ENCODE measurements around the gene FGFBP3.
A peak's percentile ranks its signal among the peaks of the same experiment; 100 is the strongest.

FGFBP3 gene

DNA sequence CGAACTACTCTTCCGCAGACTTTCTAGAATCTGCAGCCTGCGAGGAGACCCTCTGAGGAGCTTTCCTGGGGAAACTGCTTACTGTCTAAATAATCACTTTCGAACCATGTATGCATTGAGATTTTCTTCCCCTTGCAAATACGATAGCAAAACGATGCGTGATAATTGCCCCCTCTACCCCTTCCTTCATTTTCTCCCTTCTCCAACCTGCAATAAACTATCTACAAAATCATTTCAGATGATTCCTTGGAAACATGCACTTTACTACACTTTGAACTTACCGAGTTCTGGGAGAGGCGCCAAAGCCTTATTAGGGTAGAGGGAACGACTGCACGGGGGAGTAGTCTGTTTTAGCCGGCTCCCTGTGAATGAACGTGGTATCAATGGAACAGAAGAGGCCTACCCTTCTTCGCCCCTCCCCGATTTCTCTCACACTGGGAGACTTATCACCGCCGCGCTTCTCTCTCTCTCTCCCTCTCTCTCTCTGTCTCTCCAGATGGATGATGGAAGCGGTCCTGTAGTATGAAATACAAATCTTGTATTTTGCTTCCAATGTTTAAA is at the start of gene FGFBP3:
TSS of gene FGFBP3 (minus strand) at position 370 of the 561 bp plus-strand sequence. CDS start 517 bp downstream, outside the sequence.
- peak; percentile 53 to 59 for DNase-seq

DNA sequence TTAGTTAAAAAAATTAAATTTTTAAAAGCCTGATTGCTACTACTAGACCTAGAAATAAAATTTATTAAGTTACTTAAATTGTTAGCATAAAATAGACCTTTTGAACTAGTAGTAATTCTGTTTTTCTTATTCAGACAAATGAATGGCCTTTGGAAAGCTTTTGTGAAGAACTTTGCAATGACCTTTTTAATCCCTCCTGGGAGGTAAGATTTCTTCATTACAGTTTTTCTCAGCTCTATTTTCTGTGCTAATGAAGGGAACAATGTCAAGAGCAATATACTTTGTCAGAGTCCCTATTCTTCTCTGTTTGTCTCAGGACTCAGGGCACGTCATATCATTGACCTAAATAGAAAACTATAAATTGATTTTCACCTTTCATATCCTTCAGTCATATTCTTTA is 47.8 kb upstream of the FGFBP3 start:
- no peak for DNase-seq

DNA sequence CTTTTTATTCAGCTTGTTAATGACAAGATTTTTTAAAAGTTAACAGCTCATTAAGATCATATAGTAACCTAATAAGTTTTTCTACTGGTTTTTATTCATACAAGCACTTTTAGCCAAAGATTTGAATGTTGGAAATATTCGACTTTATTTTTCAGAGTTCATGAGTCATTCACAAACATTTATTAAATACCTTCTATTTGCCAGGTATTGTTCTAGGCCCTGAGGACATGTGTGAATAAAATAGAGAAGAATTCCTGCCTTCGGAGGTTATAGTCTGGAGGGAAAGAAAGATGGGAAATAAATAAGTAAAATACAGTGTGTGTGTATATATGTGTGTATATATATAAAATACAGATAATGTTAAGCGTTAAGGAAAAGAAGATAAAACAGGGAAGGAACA is 45.8 kb upstream of the FGFBP3 start:
- no peak for DNase-seq

GRCh38 chr10:91953600-91954160 is 44.4 kb upstream of the FGFBP3 start:
- no peak for DNase-seq

DNA sequence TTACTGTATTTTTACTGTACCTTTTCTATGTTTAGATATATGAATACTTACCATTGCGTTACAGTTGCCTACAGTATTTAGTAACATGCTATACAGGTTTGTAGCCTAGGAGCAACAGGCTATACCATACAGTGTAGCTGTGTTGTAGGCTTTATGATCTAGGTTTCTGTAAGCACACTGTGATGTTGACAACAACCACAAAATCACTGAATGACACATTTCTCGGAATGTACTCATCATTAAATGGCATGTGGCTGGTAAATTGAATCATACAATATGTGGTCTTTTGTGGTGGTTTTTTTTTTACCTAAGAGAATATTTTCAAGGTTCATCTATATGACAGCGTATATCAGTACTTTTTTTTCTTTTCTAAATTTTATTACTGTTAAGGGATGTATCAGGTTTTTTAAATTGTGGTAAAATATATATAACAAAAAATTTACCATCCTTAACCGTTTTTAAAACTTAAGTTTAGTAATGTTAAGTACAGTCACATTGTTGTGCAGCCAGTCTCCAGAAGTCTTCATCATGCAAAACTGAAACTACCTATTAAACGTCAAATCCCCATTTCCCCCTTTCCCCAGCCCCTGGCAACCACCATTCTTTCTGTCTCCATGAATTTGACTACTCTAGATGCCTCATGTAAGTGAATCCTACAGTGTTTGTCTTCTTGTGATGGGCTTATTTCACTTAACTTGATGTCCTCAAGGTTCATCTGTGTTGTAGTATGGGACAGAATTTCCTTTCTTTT is 35.8 kb upstream of the FGFBP3 start:
- DNase-seq = peak; percentile 10 to 35

GRCh38 chr10:91941426-91941825 is 32.1 kb upstream of the FGFBP3 start:
- no peak for DNase-seq

GRCh38 chr10:91939653-91940052 is 30.4 kb upstream of the FGFBP3 start:
- no peak for DNase-seq

DNA sequence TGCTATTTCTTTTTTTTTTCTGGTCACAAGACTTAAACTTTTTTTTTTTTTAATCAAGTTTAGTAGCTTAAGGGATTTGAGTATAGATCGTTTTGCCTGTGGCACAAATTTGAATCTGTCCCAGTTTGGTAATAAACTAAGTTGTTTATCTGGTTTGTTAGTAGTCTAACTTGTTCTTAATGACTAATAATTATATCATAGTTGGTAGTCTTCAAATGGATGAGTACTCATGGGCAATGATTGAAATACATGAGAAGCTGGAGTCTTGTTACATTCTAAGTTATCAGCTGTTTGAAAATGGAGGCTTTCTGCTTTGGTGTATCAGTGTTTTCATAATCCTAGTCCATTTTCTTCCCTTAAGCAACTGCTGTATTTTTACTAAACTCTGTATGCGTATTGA is 26.6 kb upstream of the FGFBP3 start:
- no peak for DNase-seq

DNA sequence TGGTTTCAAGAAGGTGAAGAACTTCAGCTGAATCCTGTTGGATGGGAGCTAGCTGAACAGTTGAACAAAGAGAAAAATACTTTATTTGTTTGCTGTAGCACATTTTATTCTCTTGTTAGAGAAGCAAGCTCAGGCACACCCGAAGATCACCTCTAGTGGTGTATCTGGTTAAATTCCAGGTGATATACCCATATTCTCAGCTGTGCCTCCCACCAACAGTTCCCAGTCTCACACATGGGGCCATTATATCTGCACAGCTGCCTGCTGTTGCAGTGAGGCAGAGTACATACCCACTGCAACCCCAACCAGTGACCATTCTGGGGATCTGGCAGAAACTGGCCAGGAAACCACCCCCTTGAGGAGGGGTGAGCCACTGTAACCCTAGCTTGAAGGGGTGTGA is 23.5 kb upstream of the FGFBP3 start:
- DNase-seq = no peak

DNA sequence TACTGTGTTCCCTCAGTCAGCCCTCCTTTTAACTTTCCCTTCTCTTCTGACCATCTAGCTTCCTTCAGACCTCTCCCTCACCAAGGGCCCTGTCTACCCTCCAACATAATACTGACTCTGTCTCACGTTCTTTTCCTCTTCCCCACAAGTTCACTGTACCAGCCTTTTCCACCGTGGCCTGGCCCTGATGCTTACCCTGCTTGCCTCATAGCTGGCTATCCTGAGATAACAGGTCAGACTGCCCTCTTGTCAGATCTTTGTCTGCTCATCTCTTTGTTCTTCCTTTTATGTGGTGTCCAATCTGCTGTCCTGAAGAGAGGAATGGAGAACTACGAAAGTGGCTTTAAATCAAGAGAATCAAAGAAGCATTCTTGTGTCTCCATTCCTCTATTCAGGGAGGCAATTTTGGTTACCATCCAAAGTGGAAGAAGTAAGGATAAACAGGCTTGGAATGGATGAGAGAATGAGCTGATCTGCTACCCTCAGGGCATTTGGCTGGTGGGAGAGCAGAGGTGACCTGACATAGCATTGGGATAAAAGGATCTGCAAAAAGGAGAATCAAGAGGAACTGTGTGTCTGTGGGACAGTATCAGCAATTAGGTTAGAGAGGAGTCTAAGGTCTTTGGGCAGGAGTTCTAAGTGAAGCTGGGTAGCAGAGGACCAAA is 22.4 kb upstream of the FGFBP3 start:
- no peak for DNase-seq

GRCh38 chr10:91930939-91931338 is 21.7 kb upstream of the FGFBP3 start:
- no peak for DNase-seq

GRCh38 chr10:91925022-91925320 is 15.7 kb upstream of the FGFBP3 start:
- no peak for DNase-seq

- no peak for DNase-seq
Observed at GRCh38 chr10:91924212-91925021, 15.1 kb upstream of the FGFBP3 start.

GRCh38 chr10:91923371-91924211 is 14.3 kb upstream of the FGFBP3 start, which contains the start of gene BTAF1:
TSS of gene BTAF1 (plus strand) at chr10:91923770. CDS start at chr10:91924077, 307 bp downstream.
- DNase-seq = peak; percentile 90 to 92

DNA sequence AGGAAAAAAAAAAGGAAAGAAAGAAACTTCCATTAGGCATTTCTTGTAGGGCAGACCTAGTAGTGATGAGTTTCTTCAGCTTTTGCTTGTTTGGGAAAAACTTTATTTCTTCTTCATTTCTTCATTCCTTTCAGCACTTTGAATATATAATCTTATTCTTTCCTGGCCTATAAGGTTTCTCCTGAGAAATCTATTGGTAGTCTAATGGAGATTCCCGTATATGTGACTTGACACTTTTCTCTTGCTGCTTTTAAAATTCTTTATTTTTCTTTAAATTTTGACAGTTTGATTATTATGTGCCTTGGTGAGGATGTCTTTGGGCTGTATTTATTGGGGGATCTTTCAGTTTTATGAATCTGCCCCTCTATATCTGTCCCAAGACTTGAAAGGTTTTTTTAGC is 10.4 kb upstream of the FGFBP3 start:
- DNase-seq = no peak

DNA sequence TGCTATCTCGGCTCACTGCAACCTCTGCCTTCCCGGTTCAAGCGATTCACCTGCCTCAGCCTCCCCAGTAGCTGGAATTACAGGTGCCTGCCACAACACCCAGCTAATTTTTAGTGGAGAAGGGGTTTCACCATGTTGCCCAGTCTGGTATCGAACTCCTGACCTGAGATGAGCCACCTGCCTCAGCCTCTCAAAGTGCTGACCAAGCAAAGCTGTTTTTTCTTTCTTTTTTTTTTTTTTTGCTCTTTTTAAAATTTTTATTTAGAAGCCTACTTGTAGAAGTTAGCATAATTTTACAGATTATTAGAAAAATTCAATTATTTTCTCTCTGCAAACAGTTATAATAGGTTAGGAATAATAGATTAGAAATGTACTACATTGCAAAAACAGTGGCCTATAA is 1.2 kb upstream of the FGFBP3 start:
- no peak for DNase-seq

DNA sequence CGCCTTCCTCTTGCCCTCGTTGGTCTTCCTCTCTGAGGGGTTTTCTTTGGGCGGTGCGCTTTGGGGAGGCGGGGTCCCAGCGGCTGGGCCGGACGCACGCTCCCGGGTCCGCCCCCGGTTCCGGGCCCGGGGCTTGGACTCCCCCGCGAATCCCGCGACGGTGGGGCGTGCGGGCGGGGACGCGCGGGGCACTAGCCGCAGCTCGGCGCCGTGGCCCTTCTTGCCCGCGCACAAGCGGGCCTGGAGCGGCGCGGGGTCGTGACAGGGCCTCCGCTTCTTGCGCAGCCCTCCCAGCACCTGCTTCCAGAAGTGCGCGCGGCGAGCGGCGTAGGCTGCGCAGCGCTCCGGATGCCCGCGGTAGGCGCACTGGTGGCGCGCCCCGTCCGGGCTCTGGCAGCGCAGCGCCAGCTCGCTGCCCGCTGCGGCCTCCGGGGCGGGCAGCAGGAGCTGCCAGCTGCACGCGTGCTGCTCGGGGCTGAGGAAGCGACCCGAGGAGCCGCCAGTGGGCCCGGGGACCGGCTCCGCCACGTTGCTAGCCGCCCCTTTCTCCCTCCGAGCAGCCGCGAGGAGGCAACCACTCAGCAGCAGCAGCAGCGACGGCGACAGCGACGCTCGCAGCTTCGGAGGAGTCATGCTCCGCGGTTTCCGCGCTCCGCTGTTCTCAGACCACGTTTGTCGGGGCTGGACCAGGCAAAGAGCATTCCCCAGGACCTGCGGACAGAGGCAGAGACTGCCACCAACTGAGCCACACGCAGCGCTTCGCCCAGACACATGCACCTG is 759 bp downstream of the FGFBP3 start:
- DNase-seq = peak; percentile 74 to 77

GRCh38 chr10:91907914-91908336 is 1.4 kb downstream of the FGFBP3 start:
- peak in 1 of 2 experiments; percentile 55 for DNase-seq

GRCh38 chr10:91907033-91907594 is 2.2 kb downstream of the FGFBP3 start:
- no peak for DNase-seq

DNA sequence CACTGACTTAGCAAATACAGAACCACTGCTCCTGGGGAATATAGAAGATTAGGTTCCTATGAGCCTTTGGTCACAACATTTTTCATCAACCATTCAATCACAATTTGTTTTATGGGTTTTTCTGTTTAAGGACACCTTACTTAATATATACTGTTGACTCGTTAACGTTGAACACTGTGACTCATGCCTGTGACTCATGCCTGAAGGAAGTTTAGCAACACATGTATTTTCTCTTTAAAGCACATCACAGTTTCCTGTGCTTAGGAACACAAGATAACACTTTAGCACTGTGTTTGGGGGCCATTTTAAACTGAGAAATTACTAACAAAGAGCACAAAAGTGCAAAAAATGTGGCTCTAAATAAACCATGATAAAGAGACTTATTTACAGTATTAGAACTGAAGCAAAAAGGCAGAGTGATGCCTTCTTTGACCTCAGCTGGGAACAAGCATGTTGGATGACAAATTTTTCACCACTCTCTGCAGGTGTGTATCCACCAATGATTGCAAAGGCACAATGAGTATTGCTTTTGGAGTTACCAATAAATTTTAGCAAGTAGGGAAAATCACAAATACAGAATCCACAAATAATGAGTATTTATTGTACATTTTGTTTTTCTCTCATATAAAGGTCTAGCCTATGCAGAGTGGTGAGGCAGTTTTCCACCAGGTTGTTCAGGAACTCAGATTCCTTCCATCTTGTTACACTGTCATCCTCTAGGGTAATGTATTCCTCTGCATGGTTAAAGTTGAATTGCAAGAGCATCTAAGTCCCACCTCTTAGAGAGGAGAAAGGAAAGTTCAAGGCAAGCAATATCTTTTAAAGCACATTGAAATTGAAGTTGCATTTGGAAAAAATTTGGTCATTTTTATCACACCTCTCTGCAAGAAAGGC is 7.3 kb downstream of the FGFBP3 start:
- peak; percentile 44 to 64 for DNase-seq
